HG02759 (cell line): ENCODE results near the gene BCAS1.

Source experiments
- ATAC-seq: cut with Tn5 transposase; IDR thresholded peaks from one replicate; pipeline ENCODE4 v1.9.1; 2021; ENCODE audit warnings: mild to moderate bottlenecking, moderate library complexity; ENCODE audit not compliant: unreplicated experiment

BCAS1 gene

GRCh38 chr20:53894707-53895384 is 175.5 kb downstream of the BCAS1 start:
- no peak for ATAC-seq
